Liver (tissue), 3 donors: Measurements from ENCODE around the gene ISCU.
A peak's percentile ranks its signal among the peaks of the same experiment; 100 is the strongest.

ENCODE experiments used
- EGR1 ChIP-seq, 2 donors: IDR thresholded peaks; 2 replicates each; pipeline ENCODE4 v1.6.1; 2016 to 2018; ENCODE audit warnings: antibody characterized with exemption in 2 of 2, low read depth in 2 of 2
- FOXA1 ChIP-seq: IDR thresholded peaks from 2 replicates; pipeline ENCODE4 v1.6.1; 2016; ENCODE audit warnings: antibody characterized with exemption
- GABPA ChIP-seq, 2 donors: IDR thresholded peaks in 1 of 2; conservative IDR thresholded peaks in 1 of 2; 2 replicates each; pipeline ENCODE4 v1.6.1; 2016; ENCODE audit warnings: antibody characterized with exemption in 2 of 2, mild to moderate bottlenecking in 1 of 2, moderate library complexity in 1 of 2
- JUND ChIP-seq, 2 donors: IDR thresholded peaks; 2 replicates each; pipeline ENCODE4 v1.6.1; 2016; ENCODE audit warnings: antibody characterized with exemption in 2 of 2
- RXRA ChIP-seq, 2 donors: IDR thresholded peaks; 2 replicates each; pipeline ENCODE4 v1.6.1; 2017 to 2018; ENCODE audit warnings: antibody characterized with exemption in 2 of 2, mild to moderate bottlenecking in 1 of 2
- SP1 ChIP-seq: IDR thresholded peaks from 2 replicates; pipeline ENCODE4 v1.6.1; 2018; ENCODE audit warnings: antibody characterized with exemption, mild to moderate bottlenecking
- TAF1 ChIP-seq: conservative IDR thresholded peaks from 2 replicates; pipeline ENCODE4 v1.6.1; 2016; ENCODE audit warnings: antibody characterized with exemption, mild to moderate bottlenecking
- YY1 ChIP-seq: IDR thresholded peaks from 2 replicates; pipeline ENCODE4 v1.6.1; 2016; ENCODE audit warnings: antibody characterized with exemption, mild to moderate bottlenecking
- TF ChIP-seq, protein P1 (sequence below): fragments of 150-350 bp; IDR thresholded peaks from 2 replicates; pipeline ENCODE4 v1.5.1; 2017; ENCODE audit warnings: improper control_type of control experiment, low read depth, low read length; ENCODE audit not compliant: missing input control
- TF ChIP-seq, protein P2 (sequence below): IDR thresholded peaks from 2 replicates; pipeline ENCODE4 v1.6.1; 2016; ENCODE audit warnings: antibody characterized with exemption
- TF ChIP-seq, protein P3 (sequence below): IDR thresholded peaks from 2 replicates; pipeline ENCODE4 v1.6.1; 2016; ENCODE audit warnings: antibody characterized with exemption
- donor health status: healthy.
- donor health status: healthy.

DNA sequence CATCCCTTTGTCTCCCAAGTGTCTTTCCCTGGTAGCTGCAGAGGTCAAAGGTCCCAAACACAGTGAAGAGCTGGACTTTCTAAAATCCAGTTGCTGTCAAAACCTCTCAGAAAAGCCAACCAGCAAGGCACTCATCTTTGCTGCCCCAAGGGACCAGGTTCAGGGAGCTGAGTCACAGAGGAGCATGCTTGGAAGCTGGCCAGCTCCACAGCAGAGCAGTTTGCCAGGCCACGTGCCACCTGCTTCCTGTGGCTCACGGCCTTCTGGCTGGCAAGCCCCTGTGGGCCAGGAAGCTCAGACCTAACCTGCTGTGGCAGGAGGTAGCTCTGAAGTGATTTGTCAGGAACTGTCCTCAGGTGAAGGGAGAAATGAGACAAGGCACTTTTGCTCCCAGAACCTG is 3.6 kb downstream of the ISCU start:
- TF ChIP-seq, protein P1, sequence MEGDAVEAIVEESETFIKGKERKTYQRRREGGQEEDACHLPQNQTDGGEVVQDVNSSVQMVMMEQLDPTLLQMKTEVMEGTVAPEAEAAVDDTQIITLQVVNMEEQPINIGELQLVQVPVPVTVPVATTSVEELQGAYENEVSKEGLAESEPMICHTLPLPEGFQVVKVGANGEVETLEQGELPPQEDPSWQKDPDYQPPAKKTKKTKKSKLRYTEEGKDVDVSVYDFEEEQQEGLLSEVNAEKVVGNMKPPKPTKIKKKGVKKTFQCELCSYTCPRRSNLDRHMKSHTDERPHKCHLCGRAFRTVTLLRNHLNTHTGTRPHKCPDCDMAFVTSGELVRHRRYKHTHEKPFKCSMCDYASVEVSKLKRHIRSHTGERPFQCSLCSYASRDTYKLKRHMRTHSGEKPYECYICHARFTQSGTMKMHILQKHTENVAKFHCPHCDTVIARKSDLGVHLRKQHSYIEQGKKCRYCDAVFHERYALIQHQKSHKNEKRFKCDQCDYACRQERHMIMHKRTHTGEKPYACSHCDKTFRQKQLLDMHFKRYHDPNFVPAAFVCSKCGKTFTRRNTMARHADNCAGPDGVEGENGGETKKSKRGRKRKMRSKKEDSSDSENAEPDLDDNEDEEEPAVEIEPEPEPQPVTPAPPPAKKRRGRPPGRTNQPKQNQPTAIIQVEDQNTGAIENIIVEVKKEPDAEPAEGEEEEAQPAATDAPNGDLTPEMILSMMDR, result no peak
- TF ChIP-seq RXRA (IDR thresholded peaks at IDR 0.05) (peak in 1 of 2 donors; percentile 23), FOXA1 (no peak), YY1 (peak; percentile 28), TAF1 (no peak), SP1 (no peak), EGR1 (IDR thresholded peaks at IDR 0.05; ENCODE audit: low read depth in 2 of 2) (no peak), JUND (IDR thresholded peaks at IDR 0.05) (peak in 1 of 2 donors; percentile 44), GABPA (IDR thresholded peaks at IDR 0.05 in 1 of 2, conservative IDR thresholded peaks at IDR 0.05 in 1 of 2) (peak in 1 of 2 donors; percentile 73)
- TF ChIP-seq, protein P2, sequence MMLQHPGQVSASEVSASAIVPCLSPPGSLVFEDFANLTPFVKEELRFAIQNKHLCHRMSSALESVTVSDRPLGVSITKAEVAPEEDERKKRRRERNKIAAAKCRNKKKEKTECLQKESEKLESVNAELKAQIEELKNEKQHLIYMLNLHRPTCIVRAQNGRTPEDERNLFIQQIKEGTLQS, result no peak
- TF ChIP-seq, protein P3, sequence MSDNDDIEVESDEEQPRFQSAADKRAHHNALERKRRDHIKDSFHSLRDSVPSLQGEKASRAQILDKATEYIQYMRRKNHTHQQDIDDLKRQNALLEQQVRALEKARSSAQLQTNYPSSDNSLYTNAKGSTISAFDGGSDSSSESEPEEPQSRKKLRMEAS, result peak; percentile 26
